Measurements from ENCODE around the gene SH3PXD2A. TPM values are rescaled to one million over a fixed set of nuclear protein-coding genes. Genes with fewer than 3 reads are reported as not detected.
A peak's percentile ranks its signal among the peaks of the same experiment; 100 is the strongest.

Gene SH3PXD2A
- total and polyA plus RNA-seq, 2 of the 4 experiments (the other 2 are of a cell fraction), result 6.3 to 23.0 TPM

DNA sequence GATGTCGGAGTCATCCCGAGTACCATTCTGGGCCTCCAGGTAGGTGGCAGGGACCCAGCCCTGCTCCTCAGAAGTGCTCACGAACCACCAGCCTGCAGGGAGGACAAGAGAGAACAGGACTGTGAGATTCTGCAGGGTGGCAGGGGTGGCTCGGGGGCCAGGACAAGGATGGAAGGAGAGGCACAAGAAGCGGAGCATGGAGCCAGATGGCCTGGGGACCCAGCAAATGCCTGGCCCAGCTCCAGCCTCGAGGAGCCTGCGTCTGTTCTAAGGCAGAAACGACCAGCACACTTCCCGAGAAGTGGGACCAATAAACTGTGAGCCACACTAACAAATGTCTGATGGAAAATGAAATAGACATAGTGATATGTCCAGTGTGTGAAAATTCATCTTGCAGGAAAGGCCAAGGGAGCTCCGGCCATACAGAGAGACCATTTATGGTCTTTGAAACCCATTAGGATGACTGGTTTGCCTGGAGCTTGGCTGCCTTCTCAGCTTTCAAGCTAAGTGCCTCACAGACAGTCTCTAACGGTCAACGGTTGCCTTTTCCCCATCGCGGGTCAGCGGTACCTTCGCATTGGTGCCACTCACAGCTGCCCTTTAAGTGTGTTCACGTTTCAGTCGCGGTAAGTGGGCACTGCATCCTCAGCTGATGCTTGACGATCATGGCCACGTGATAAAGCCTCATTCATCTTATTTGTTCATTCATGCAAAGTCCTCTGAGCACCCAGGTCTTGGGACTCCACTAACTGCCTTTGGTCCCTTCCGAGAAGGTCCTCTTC, 228.1 kb downstream of the SH3PXD2A start:
- Histone ChIP-seq H3K56ac (ENCODE audit: extremely low read depth, insufficient read depth, low read length) (no peak overlapping the region), H3K27me3 (ENCODE audit: control insufficient read depth, insufficient read depth, low read length) (no peaks in the 10 kb centered on the region), H2BK20ac (ENCODE audit: low read depth, low read length) (no peak overlapping the region), H2AK5ac (ENCODE audit: low read depth, low read length) (no peak overlapping the region), H3K4me2 (ENCODE audit: low read depth, low read length) (no peak overlapping the region), H3K36me3 (ENCODE audit: control insufficient read depth, insufficient read depth, low read length) (peaks cover 70% of the 10 kb centered on the region), H3K9me3 (ENCODE audit: control insufficient read depth, insufficient read depth, low read length) (no peaks in the 10 kb centered on the region), H2AK9ac (replicated peaks; ENCODE audit: low read depth, low read length, poor library complexity) (peak overlapping the region; percentile 85), H3K79me1 (ENCODE audit: low read depth in 1 of 2, low read length in 2 of 2) (peaks cover 49 to 72% of the 10 kb centered on the region in 2 experiments), H4K20me1 (ENCODE audit: insufficient read depth, low read length) (peaks cover 24% of the 10 kb centered on the region), H4K91ac (ENCODE audit: insufficient read depth, low read depth, low read length) (no peak overlapping the region), H2BK15ac (ENCODE audit: low read depth, low read length) (no peak overlapping the region), H3K27ac (ENCODE audit: insufficient read depth, low read length) (no peak overlapping the region), H3K14ac (replicated peaks; ENCODE audit: low read depth, low read length) (no peak overlapping the region), H4K5ac (ENCODE audit: low read depth, low read length) (no peak overlapping the region), H2BK5ac (ENCODE audit: low read depth, low read length, poor library complexity, severe bottlenecking) (no peak overlapping the region), H4K8ac (ENCODE audit: low read depth in 2 of 2, low read length in 2 of 2) (no peak overlapping the region), H3K18ac (ENCODE audit: low read depth, low read length) (no peak overlapping the region), H3K4ac (ENCODE audit: low read depth, low read length) (no peak overlapping the region), H3K4me1 (ENCODE audit: control insufficient read depth, insufficient read depth, low read length) (peaks cover 2% of the 10 kb centered on the region; the same call in 1 of the 2 replicates), H2BK120ac (ENCODE audit: low read depth, low read length) (no peak overlapping the region), H3K9ac (ENCODE audit: low read depth, low read length) (no peak overlapping the region), H3K9me1 (ENCODE audit: insufficient read depth, low read length) (peaks cover 7% of the 10 kb centered on the region), H3K23ac (ENCODE audit: low read depth, low read length) (no peak overlapping the region), H3K4me3 (ENCODE audit: insufficient read depth, low read depth, low read length) (no peak overlapping the region), H2AFZ (replicated peaks; ENCODE audit: low read length, poor library complexity) (no peak overlapping the region)
- ChIA-PET CTCF (no interaction called here), POLR2A (ENCODE audit: unreplicated experiment) (no interaction called here)
- TF ChIP-seq MXI1 (IDR thresholded peaks at IDR 0.05; ENCODE audit: borderline replicate concordance, low read depth, low read length) (no peak), MAZ (IDR thresholded peaks at IDR 0.05; ENCODE audit: borderline replicate concordance, low read depth, low read length) (no peak), CHD1 (IDR thresholded peaks at IDR 0.05; ENCODE audit: low read depth, low read length) (no peak), SMC3 (IDR thresholded peaks at IDR 0.05; ENCODE audit: low read depth, low read length) (no peak), POLR2A (IDR thresholded peaks at IDR 0.05; ENCODE audit: low read depth, low read length) (no peak), BHLHE40 (IDR thresholded peaks at IDR 0.05; ENCODE audit: low read depth, low read length) (no peak), RFX5 (IDR thresholded peaks at IDR 0.05; ENCODE audit: low read depth, low read length) (no peak), NFE2L2 (IDR thresholded peaks at IDR 0.05; ENCODE audit: low read depth, low read length) (no peak), RCOR1 (IDR thresholded peaks at IDR 0.05; ENCODE audit: insufficient replicate concordance, low read length) (no peak), CTCF (conservative IDR thresholded peaks at IDR 0.05; ENCODE audit: low read depth, low read length) (no peak)
- TF ChIP-seq, protein P1, sequence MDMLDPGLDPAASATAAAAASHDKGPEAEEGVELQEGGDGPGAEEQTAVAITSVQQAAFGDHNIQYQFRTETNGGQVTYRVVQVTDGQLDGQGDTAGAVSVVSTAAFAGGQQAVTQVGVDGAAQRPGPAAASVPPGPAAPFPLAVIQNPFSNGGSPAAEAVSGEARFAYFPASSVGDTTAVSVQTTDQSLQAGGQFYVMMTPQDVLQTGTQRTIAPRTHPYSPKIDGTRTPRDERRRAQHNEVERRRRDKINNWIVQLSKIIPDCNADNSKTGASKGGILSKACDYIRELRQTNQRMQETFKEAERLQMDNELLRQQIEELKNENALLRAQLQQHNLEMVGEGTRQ (IDR thresholded peaks at IDR 0.05; ENCODE audit: low read depth, low read length), result no peak
- TF ChIP-seq, protein P2, sequence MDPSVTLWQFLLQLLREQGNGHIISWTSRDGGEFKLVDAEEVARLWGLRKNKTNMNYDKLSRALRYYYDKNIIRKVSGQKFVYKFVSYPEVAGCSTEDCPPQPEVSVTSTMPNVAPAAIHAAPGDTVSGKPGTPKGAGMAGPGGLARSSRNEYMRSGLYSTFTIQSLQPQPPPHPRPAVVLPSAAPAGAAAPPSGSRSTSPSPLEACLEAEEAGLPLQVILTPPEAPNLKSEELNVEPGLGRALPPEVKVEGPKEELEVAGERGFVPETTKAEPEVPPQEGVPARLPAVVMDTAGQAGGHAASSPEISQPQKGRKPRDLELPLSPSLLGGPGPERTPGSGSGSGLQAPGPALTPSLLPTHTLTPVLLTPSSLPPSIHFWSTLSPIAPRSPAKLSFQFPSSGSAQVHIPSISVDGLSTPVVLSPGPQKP (IDR thresholded peaks at IDR 0.05; ENCODE audit: borderline replicate concordance, low read depth, low read length), result no peak
- dilution Hi-C loops (cut with HindIII; ENCODE audit: low sequenced_read_pairs, unreplicated experiment) (no loop called here), intact Hi-C loops (cut with micrococcal nuclease) (no loop called here), in situ Hi-C loops (cut with MboI; ENCODE audit: low sequenced_read_pairs) (no loop called here)
- DNase-seq (no peak), ATAC-seq (ENCODE audit: low read depth) (no peak)
- 97% methylated on average over 13 of the region's 22 CpGs; no CpG with 5 or more reads in 1 of the 2 experiments for WGBS, 2 experiments (ENCODE audit: extremely low coverage in 2 of 2, insufficient read length in 1 of 2)
- no TSS peak for BruUV-seq (replicated peaks)
